Measurements from ENCODE around the gene MPC1.
A peak's percentile ranks its signal among the peaks of the same experiment; 100 is the strongest.
"Not testable (repeated sequence)": the region's sequence is repeated elsewhere in the genome, so short reads cannot be mapped to it uniquely, and the experiment has no call there.

Gene MPC1

DNA sequence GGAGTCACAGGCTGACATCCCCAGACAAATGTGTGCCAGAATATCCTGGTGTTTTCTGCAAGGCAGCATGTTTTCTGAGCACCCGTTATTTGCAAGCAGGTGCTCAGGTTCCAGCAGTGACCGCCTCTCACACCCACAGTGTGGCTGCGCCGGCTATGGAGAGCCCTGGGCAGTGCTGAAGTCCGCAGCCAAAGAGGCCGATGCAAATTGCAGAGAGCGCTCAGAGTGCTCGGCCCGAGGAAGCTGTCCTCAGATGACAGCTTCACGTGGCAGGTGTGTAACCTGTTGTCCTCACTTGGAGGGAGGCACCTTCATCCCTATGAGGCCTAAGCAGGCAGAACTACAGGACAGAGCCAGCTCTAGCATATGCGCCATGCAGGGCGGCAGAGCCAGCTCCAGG is 23.5 kb upstream of the MPC1 start:
- no peak for DNase-seq

DNA sequence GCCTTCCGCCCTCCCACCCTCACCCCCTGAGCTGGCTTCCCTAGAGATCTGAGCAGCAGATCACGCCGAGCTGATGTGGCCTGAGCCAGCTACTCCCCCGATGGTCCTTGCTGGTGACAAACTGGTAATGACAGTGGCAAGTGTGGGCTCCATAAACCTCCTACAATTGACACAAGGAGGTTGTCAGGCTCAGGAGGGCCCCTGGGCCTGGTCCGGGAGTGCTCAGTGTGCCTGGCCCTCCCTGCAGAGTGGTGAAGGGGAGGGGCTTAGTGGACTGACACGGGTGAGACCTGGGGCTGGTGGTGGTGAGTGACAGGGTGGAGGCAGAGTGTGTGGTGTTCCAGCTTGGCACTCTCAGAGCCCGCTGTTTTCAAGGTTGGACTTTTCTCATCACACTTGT is 22.6 kb upstream of the MPC1 start:
- DNase-seq, result no peak

DNA sequence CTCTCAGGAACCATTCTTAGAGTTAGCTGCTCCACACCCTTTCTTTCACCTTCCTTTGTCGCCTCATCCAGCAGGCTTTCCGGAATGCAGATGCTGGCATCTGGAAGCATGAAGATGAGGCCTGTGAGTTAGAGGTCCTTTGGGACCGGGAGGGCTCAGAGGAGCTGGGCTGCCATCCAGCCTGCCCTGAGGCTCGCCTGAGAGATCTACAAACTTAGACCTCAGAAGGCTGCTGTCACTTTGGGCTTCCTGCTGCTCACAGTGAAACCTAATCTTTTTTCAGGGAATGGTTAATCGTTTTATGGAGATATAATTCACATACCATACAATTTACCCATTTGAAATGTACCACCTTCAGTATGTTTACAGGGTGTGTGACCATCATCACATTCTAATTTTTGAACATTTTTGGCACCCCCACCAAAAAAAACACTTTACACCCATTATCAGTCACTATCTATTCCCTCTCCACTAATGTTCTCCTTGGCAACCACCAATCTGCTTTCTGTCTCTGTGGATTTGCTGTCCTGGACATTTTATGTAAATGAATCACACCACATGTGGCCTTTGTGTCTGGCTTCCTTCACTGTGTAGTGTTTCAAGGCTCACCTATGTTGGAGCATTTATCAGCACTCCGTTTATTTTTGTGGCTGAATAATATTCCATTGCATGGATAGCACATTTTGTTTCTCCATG is 20.0 kb upstream of the MPC1 start:
- DNase-seq, result no peak

DNA sequence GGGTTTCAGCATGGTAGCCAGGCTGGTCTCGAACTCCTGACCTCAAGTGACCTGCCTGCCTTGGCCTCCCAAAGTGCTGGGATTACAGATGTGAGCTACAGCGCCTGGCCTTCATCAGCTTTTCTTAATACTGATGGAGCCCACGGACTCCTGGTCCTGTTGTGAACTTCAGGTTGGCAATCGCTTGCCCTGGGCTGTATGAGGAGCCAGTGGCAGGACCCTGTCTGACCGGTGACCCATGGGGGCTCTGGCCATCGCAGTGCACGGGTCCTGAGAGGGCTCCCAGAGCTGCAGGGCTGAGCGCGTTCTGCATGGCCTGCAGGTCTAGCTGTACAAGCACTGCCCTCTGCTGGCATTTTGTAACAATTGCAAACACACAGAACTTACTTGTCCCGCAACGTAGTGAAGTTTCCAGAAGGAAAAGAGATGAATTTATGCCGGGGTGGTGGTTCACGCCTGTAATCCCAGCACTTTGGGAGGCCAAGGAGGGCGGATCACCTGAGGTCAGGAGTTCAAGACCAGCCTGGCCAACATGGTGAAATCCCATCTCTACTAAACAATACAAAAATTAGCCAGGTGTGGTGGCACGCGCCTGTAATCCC is 18.0 kb upstream of the MPC1 start:
- DNase-seq, result peak; percentile 80 to 85 (median 82)

DNA sequence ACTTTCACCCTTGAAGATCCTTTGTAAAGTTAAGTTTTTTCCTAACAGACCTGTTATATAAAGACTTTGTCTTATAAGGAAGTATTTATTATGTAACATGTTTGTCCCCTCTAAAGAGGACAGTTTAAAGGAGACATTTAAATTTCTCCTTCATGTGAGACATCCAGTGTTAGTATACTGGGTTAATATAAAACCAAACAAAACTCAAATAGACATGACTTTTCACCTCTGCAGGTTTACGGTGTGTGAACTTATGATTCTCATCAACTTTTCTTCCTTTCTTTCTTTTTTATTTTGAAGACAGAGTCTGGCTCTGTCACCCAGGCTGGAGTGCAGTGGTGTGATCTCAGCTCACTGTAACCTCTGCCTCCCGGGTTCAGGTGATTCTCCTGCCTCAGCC is 17.4 kb upstream of the MPC1 start:
- DNase-seq, result peak in 1 of 4 experiments; percentile 14

DNA sequence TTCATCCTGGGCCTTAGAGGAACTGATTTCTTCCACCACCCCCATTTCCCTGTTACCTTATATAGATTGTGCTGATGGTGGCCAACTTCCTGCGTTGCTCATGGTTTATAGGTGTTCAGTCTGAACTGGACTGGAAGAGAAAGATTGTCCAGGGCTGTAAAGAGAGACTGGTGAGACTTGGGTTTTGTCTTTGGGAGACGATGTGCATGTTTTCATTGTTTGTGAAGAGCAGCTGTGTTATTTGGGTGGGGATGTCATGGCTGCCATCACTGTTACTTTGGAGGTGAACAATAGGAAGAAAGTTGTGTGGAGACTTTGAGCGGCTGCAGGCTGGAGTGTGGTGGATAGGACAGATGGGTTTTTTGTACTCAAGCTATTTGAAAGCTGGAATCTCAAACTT is 15.6 kb upstream of the MPC1 start:
- DNase-seq, result no peak

DNA sequence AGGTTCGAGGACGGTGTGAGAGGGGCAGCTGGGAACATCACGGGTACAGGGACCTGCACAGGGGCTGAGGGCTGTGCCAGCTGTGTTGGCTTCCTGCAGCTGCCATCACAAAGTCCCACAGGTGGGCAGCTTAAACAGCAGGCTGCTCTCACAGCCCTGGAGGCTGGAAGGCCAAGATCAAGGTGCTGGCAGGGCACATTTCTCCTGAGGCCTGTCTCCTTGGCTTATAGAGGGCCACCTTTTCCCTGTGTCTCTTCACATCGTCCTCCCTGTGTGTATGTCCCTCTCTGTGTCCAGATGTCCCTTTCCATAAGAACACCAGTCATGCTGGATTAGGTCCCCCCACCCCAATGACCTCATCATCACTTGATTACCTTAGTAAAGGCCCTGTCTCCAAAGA is 15.1 kb upstream of the MPC1 start:
- no peak for DNase-seq

DNA sequence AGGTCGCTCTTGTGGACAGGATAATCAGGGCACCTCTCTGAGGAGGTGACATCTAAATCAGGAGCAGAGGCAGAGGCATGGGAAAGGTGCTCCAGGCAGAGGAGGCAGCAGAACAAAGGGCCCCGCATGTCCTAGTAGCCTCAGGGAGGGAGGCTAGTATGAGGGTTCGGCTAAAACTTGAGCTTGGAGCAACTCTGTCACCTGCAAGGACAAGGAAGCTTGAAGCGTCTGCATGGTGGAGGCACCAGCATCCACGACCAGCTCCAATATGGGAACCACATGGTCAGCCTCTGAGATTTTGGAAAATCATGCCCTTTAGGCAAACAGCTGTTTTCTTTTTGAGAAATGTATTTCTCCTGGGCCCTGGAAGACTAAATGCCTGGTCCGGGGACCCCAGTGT is 13.0 kb upstream of the MPC1 start:
- DNase-seq, result no peak

DNA sequence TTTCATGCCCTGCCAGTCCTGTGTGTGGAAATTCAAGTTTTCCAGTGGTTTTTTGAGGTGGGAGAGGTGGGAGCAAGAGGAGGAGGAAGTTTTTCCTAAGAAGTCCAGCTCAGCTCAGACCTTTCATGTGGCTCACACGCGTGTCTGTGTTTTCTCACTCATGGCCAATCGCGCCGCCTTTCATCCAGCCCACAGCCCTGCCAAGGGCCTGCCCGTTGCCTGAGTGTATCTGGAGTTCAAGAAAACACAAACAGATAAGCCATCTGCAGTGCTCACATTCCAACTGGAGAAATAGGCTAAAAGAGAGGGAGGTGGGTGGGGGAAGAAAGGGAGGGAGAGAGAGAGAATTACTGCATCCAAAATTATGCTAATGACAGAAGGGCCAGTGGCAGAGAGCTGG is 12.6 kb upstream of the MPC1 start:
- DNase-seq, result no peak

DNA sequence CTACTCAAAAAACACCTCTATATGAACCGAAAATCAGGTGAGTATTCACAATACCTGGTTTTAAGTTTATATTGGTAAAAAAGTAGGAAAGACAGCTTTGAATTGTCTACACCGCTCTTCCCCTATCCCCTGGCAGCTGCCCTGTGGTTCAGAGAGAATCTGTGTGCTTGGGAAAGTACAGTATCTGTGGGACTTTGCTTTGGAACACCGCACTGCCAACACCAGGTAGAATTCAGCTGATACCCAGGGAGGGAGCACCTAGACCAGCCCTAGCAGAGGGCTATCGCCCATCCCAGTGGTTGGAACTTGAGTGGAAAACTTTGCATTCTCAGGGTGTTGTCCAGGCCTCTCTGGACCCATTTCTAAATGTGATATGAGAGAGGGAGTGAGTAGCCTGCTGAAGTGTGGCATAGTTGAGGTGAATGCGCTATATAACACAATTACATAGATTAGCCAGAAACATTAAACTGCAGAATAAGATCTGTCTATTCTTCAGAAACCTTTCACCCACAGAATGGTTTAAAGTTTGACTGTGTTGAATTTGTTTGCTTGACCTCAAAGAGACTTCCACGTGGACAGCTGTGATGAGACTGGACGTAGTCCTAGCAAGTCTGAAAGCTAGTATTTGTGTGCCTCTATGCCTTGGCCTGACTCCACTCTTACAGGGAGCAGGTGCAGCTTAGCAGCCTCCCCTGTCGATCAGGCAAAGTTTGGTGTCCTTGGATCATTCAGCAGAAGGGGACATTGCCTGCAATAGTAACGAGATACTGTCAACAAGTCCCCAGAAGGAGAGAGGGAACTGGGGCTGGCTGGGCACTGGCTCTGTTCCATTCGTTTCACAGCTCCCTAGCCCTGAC is 11.5 kb upstream of the MPC1 start:
- DNase-seq, result no peak

DNA sequence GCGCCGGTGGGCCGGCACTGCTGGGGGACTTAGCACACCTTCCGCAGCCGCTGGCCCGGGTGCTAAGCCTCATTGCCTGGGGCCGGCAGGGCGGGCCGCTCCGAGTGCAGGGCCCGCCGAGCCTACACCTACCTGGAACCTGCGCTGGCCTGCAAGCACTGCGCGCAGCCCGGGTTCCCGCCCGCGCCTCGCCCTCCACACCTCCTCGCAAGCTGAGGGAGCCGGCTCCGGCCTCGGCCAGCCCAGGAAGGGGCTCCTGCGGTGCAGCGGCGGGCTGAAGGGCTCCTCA is 10.7 kb upstream of the MPC1 start:
- no peak for DNase-seq

DNA sequence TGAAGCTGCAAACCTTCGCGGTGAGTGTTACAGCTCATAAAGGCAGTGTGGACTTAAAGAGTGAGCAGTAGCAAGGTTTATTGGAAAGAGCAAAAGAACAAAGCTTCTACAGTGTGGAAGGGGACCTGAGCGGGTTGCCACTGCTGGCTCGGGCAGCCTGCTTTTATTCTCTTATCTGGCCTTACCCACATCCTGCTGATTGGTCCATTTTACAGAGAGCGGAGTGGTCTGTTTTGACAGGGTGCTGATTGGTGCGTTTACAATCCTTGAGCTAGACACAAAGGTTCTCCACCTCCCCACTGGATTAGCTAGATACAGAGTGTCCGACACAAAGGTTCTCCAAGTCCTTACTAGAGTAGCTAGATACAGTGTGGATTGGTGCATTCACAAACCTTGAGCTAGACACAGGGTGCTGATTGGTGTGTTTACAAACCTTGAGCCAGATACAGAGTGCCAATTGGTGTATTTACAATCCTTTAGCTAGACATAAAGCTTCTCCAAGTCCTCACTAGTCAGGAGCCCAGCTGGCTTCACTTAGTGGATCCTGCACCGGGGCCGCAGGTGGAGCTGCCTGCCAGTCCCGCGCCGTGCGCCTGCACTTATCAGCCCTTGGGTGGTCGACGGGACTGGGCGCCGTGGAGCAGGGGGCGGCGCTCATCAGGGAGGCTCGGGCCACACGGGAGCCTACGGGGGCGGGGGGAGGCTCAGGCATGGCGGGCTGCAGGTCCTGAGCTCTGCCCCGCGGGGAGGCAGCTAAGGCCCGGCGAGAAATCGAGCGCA is 10.2 kb upstream of the MPC1 start:
- DNase-seq, result not testable (repeated sequence)

DNA sequence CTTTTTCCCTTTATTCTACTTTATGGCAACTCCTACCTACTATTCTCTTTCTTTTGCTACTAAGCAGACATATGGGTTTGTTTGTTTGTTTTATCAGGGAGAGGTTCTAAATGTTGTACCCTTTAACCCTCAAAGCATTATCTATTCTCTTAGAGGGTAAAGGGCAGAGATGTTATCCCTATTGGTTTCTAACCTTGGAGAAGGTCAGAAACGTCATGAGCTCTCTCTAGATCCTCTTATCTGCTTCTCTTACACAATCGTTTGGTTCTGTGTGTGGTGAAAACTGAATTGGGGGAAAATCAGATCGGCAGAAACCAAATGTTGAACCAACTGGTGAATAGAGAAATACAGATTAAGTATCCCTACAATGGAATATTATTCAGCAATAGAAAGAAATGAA is 6.4 kb upstream of the MPC1 start:
- peak in 2 of 4 experiments; percentile 17 to 20 for DNase-seq

DNA sequence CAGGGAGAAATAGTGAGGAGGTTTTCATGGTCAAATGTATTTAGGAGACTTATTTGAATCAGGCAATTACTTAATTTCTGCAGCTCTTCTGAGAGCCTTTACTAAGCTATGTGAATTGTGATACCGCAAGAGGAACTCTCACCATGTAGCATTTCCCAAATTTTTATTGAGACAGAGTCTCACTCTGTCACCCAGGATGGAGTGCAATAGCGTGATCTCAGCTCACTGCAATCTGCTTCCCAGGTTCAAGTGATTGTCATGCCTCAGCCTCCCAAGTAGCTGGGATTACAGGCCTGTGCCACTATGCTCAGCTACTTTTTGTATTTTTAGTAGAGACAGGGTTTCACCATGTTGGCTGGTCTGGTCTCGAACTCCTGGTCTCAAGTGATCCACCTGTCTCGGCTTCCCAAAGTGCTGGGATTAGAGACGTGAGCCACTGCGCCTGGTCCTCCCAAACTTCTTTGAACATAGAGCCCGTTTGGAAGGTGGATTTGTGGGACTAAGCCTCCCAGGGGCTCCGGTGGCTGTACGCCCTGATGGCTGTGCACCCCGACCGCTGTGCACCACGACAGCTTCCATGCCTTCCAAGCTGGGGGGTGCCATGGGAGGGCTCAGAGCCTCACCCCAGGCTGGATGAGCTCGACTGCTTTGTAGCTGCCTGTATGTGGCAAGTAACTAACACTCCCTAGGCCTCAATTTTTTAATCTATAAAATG is 5.7 kb upstream of the MPC1 start:
- peak in 1 of 4 experiments; percentile 46 for DNase-seq

DNA sequence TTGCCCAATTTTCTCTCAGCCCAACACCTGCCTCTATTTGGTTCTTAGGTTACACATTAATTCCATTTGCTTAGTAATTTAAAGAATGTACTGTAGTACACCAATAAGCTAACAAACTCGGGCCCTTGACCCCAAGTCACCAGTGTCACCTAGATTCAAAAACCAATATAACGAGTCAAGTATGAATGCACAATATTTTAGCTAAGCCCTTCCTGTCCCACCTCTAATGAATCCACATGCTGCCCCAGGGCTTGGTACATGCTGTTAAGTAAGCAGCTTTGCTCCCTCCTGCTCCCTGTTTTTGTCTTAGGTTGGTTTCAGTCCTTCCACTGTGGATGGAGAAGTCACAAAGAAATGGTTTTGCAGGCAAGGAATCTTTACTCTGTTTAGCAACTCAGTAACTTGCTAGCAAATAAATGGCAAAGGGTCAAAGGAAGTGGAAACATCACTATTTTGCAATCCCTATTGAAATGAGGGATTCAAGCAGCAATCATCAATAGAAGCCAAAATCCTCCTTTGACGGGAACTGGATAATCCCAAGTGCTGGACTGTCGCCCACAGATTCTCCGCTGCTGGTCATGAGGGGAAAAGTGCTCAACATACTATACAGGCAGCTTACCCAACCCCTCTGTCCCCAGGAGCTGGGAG is 5.0 kb upstream of the MPC1 start:
- DNase-seq, result peak in 2 of 4 experiments; percentile 14 to 17

DNA sequence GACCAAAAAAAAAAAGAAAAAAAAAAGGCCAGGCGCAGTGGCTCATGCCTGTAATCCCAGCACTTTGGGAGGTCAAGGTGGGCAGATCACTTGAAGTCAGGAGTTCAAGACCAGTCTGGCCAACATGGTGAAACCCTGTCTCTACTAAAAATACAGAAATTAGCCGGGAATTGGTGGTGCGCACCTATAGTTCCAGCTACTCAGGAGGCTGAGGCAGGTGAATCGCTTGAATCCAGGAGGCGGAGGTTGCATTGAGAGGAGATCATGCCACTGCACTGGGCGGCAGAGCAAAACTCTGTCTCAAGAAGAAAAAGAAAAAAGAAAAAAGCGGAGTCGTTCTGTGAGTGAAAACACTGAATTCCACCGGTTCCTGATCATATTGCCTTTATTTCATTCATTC is 4.4 kb upstream of the MPC1 start:
- DNase-seq, result not testable (repeated sequence)

DNA sequence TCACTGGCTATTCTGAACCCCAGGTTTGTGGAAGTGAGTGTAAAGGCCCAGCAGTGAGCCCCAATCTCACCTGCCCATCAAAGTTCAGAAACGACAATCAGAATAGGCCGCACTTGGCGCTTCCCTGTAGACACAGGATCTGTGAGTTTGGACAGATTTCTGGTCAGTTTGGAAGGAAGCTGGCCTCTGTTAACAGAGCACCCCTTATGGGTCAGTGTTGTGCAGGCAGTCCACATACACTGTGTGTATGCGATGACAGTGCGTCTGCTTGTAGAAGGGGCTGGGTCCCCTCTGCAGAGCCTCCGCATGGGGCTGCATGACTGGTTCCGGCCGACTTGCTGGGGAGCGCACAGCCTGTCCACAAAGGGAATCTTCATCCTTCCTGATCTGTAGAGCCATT is 3.4 kb upstream of the MPC1 start:
- no peak for DNase-seq

DNA sequence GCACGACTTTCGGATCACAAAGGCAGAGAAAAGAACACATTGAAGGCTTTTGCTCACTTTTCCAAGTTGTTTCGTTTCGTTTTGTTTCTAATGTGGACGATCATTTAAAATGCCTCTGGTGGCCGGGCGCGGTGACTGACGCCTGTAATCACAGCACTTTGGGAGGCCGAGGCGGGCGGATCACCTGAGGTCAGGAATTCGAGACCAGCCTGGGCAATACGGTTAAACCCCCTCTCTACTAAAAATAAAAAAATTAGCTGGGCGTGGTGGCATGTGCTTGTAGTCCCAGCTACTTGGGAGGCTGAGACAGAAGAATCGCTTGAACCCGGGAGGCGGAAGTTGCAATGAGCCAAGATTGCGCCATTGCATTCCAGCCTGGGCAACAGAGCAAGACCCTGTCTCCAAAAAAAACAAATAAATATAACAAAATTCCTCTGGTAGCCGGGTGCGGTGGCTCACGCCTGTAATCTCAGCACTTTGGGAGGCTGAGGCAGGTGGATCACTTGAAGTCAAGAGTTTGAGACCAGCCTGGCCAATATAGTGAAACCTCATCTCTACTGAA is 1.1 kb upstream of the MPC1 start:
- DNase-seq, result peak in 1 of 4 experiments; percentile 67

DNA sequence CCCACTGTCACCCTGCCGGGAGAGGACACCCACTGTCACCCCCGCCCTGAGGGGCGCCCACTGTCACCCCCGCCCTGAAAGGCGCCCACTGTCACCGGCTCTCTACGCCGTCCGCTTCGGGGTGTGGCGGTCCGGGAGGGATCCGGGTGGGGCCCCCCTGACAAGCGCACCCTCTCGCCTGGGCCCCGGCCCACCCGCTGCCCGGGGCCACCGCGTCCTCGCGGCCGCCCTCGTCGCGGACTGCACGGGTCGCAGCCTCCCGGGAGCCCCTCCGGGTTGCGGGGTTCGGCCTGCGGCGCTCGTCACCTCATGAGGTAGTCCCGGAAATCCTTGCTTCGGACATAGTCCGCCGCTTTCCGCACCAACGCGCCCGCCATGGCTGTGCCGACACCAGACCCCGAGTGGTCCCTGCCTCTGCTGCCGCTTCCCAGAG is 224 bp downstream of the MPC1 start:
- no peak for DNase-seq

DNA sequence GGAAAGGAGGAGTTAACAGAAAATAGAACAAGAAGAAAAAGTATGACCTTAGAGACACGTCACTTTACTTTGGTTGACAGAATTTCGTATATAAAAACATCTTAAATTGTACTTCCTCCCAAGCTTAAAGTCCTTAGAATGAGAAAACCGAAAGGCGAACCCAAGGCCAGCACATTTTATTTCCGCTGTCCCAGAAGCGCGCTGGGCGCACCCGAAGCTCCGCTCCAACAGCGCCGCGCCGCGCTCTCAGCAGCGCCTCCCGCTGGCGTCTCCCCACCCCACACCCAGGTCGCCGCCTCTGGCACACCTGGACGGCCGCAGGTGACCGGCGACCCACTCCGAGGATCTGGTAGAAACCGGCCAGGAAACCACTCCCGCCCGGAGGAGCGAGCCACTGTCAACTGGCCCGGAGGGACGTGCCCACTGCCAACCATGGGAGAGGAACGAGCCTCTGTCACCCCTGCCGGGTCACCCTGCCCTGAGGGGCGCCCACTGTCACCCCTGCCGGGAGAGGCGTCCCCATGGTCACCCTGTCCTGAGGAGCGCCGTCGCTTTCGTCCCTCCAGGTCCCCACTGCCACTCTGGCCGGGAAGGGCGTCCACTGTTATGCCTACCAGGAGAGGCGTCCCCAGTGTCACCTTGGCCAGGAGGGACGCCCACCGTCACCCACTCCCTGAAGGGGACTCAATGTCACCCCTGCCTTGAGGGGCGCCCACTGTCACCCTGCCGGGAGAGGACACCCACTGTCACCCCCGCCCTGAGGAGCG is 824 bp downstream of the MPC1 start:
- DNase-seq, result peak; percentile 90 to 92 (median 92)

DNA sequence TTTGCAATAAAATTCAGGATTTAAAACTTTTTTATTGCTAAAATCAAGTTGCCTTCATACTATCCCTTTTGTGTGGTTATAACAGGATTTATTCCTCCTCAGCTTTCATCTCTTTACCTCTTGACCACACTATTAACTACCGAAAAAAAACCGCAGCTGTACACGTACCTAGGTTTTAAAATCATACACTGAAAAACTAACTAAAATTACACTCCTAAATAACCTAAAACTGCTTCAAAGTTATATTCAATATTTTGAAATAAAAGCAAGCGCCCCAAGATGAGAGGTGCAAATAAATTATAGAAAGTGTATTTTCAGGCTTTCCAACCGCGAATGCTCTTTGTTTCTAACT is 1.4 kb downstream of the MPC1 start:
- DNase-seq, result no peak

Measured in suppressor macrophage (primary cell).